Suppressor macrophage (primary cell): ENCODE measurements around the gene FLT3LG.
A peak's percentile ranks its signal among the peaks of the same experiment; 100 is the strongest.

Source experiments
- DNase-seq, 4 experiments: peaks; one replicate each; pipeline ENCODE4 v3.0.0-alpha.2; 2020 to 2022
- total RNA-seq, 17 experiments: gene quantifications; one replicate each; lab custom pipeline; 2026; ENCODE audit warnings: mixed read lengths in 6 of 17, inconsistent platforms in 3 of 17; lab: John Stamatoyannopoulos, UW

Gene FLT3LG
- total RNA-seq: 0 to 0.44 (median 0) reads per million in 17 experiments

- DNase-seq: peak; percentile 77 to 89 (median 84)
These were observed at the start of gene FLT3LG for GRCh38 chr19:49473868-49474541. Gene FLT3LG, plus strand, starts transcription at chr19:49474215. Its CDS starts 425 bp downstream, at chr19:49474640.

- DNase-seq: no peak
These were observed 48.8 kb upstream of the FLT3LG start, which contains the start of gene GFY for GRCh38 chr19:49425178-49425577. Gene GFY, plus strand, starts transcription at chr19:49425388. Its CDS starts 1,043 bp downstream, at chr19:49426431.

- DNase-seq: no peak
These were observed 48.0 kb upstream of the FLT3LG start for GRCh38 chr19:49425922-49426592.

GRCh38 chr19:49427339-49427738 is 46.7 kb upstream of the FLT3LG start:
- no peak for DNase-seq

GRCh38 chr19:49427855-49428546 is 46.0 kb upstream of the FLT3LG start:
- DNase-seq: no peak

- DNase-seq: no peak
These were observed 45.2 kb upstream of the FLT3LG start for GRCh38 chr19:49428547-49429451.

- DNase-seq: no peak
These were observed 43.8 kb upstream of the FLT3LG start for GRCh38 chr19:49430172-49430677.

GRCh38 chr19:49430678-49431329 is 43.2 kb upstream of the FLT3LG start:
- peak in 3 of 4 experiments; percentile 30 to 48 (median 44) for DNase-seq

- DNase-seq: no peak
These were observed 42.7 kb upstream of the FLT3LG start for GRCh38 chr19:49431330-49431749.

GRCh38 chr19:49432141-49433073 is 41.6 kb upstream of the FLT3LG start:
- DNase-seq: no peak

GRCh38 chr19:49433240-49433901 is 40.6 kb upstream of the FLT3LG start:
- no peak for DNase-seq

GRCh38 chr19:49434907-49435583 is 39.0 kb upstream of the FLT3LG start:
- DNase-seq: no peak

GRCh38 chr19:49435670-49436069 is 38.3 kb upstream of the FLT3LG start:
- no peak for DNase-seq

- peak in 2 of 4 experiments; percentile 25 to 39 for DNase-seq
These were observed 37.5 kb upstream of the FLT3LG start for GRCh38 chr19:49436381-49437017.

GRCh38 chr19:49437231-49437630 is 36.8 kb upstream of the FLT3LG start:
- DNase-seq: no peak

GRCh38 chr19:49438261-49438660 is 35.8 kb upstream of the FLT3LG start:
- DNase-seq: no peak

- DNase-seq: no peak
These were observed 34.2 kb upstream of the FLT3LG start for GRCh38 chr19:49439836-49440235.

GRCh38 chr19:49440439-49441209 is 33.4 kb upstream of the FLT3LG start:
- DNase-seq: no peak
